Pons (tissue), 1 donor: Measurements from ENCODE around the gene C19orf25.
A peak's percentile ranks its signal among the peaks of the same experiment; 100 is the strongest.
"Not testable (repeated sequence)": the region's sequence is repeated elsewhere in the genome, so short reads cannot be mapped to it uniquely, and the experiment has no call there.

Experiments used
- DNase-seq: peaks from one replicate; pipeline ENCODE4 v3.0.0-alpha.2; 2016; ENCODE audit warnings: low spot score

C19orf25 gene

GRCh38 chr19:1481893-1482360 lies 2.9 kb upstream of the C19orf25 start:
- DNase-seq, result no peak

- DNase-seq, result no peak
Measured at GRCh38 chr19:1481224-1481892, 2.3 kb upstream of the C19orf25 start.

GRCh38 chr19:1477056-1477455 lies 2.0 kb downstream of the C19orf25 start:
- DNase-seq, result not testable (repeated sequence)

GRCh38 chr19:1475751-1476437 lies 3.1 kb downstream of the C19orf25 start:
- DNase-seq, result no peak

- no peak for DNase-seq
Measured at GRCh38 chr19:1474765-1475351, 4.2 kb downstream of the C19orf25 start.

GRCh38 chr19:1474011-1474764 lies 4.8 kb downstream of the C19orf25 start:
- peak; percentile 75 for DNase-seq

GRCh38 chr19:1473085-1473851 lies 5.7 kb downstream of the C19orf25 start:
- DNase-seq, result peak; percentile 18

- no peak for DNase-seq
Measured at GRCh38 chr19:1472231-1473084, 6.6 kb downstream of the C19orf25 start.

GRCh38 chr19:1471515-1472160 lies 7.4 kb downstream of the C19orf25 start:
- peak; percentile 42 for DNase-seq

- DNase-seq, result no peak
Measured at GRCh38 chr19:1471010-1471514, 8.0 kb downstream of the C19orf25 start.

- DNase-seq, result no peak
Measured at GRCh38 chr19:1470305-1471009, 8.6 kb downstream of the C19orf25 start.

- DNase-seq, result no peak
Measured at GRCh38 chr19:1470055-1470304, 9.0 kb downstream of the C19orf25 start.

GRCh38 chr19:1469255-1470054 lies 9.6 kb downstream of the C19orf25 start:
- DNase-seq, result no peak

- no peak for DNase-seq
Measured at GRCh38 chr19:1468821-1469254, 10.2 kb downstream of the C19orf25 start.

- no peak for DNase-seq
Measured at GRCh38 chr19:1468274-1468820, 10.7 kb downstream of the C19orf25 start.

GRCh38 chr19:1467490-1468273 lies 11.3 kb downstream of the C19orf25 start:
- DNase-seq, result no peak

GRCh38 chr19:1467215-1467489 lies 11.9 kb downstream of the C19orf25 start:
- DNase-seq, result no peak
